Left renal cortex interstitium (tissue), 4 donors: ENCODE measurements around the gene RHOD. TPM values are rescaled to one million over a fixed set of nuclear protein-coding genes. Genes with fewer than 3 reads are reported as not detected.

Source experiments
- DNase-seq, 4 donors: peaks; one replicate each; pipeline ENCODE4 v3.0.0-alpha.2; 2013; ENCODE audit warnings: low read depth in 4 of 4, low spot score in 2 of 4, missing footprints in 1 of 4
- polyA plus RNA-seq, 4 donors: library from polyadenylated mRNA; unstranded; fragments of 120-200 nt; gene quantifications; one replicate each; pipeline ENCODE4 v1.2.1, GENCODE V29; 2013; ENCODE audit not compliant: insufficient read length in 4 of 4

The RHOD gene
- polyA plus RNA-seq, 4 donors: 7.1 to 10.6 (median 9.1) TPM

DNA sequence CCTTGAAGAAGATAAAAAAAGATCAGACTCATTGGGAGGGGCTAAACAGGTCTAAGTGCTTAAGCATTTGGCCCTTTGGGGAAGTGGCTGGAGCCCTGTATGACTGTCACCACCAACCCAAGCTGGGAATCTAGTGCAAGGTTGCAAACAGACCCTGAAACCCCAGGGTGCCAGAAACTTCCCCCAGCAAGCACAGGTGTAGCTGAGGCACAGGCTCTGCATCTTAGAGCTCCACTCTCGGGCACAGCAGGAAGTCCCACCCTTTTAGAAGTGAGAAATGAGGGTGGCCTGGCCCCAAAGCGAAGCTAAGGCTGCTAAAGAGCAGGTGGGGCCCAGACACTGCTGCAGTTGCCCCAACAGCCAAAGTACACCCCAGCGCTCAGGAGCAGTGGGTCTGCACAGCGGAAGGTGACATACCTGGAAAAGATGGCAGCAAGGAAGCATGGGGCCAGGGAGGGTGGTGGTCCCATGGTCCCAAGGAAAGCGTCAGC, 56.6 kb downstream of the RHOD start:
- DNase-seq: no peak

DNA sequence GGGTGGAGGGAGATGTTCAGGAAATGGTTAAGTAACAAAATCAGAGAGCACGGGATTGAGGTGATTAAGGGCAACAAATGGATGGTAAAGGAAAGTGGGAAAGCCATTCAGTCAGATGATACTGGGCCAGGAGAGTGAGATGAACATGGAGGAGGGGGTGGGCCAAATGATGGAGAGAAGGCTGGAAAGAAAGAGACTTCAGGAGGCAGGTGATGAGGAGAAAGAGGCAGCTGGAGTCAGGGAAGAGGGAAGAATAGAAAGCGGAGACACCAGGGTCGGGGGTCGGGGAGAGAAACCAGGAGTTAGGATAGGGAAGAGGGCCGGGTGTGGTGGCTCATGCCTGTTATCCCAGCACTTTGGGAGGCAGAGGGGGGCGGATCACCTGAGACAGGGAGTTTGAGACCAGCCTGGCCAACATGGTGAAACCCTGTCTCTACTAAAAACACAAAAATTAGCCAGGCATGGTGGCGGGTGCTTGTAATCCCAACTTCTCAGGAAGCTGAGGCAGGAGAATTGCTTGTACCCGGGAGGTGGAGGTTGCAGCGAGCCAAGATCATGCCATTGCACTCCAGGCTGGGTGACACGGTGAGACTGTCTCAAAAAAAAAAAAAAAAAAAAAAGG, 57.7 kb downstream of the RHOD start:
- DNase-seq: no peak

DNA sequence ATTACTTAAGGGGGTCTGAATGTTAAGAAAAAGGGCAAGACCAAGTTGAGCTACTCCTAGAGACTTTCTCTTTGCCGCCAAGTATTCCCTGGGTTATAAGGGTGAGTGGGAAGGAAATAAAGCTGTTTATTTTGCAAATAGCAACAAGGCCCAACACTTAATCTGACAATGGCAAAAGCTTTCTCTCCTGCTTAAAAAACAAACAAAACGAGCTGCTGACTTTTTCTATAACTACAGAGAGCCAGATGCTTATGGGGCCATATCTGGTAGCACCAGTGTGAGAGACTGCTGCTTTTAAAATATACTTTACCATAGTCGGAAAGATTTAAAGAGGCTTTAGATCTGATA, 60.1 kb downstream of the RHOD start:
- no peak for DNase-seq

DNA sequence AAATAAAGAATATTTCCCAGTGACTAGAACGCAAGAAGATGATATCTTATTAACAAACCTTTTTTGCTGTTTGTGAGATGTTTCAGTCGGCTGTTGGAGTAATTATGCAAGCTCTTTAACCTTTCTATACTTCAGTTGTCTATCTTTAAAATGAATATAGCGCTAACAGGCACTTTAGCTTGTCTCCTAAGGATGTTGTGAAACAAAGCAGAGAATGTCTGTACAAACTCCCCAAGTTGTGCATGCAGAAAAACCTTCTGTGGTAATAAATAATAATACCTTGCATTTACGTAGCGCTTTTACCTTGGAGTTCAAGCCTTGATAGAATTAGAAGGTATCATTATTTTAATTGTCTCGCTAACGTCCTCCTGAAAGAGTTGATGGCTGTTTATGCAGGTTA, 60.5 kb downstream of the RHOD start:
- DNase-seq: no peak

DNA sequence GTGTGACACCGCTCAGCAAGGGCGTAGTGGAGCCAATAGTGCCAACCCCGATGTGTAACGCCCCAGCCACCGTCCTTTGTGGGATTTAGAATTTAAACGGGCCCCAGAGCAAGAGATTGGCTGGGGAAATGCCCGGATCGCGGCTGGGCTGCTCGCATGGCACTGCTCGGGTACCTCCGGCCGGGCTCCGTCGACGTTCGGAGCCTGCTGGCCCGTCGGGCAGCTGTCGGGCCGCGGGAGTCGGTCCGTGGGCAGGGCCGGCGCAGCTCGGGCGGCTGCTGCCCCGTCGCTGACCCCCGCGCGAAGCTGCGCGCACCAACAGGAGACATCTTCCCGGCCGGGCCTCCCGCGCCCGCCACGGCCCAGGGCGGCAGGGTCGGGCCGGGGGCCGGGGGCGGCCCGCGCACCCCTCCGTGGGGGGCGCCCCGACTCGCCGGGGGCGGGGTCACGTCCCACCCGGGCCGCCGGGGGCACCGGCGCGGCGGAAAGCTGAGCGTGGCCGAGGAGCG, 61.1 kb downstream of the RHOD start:
- no peak for DNase-seq

DNA sequence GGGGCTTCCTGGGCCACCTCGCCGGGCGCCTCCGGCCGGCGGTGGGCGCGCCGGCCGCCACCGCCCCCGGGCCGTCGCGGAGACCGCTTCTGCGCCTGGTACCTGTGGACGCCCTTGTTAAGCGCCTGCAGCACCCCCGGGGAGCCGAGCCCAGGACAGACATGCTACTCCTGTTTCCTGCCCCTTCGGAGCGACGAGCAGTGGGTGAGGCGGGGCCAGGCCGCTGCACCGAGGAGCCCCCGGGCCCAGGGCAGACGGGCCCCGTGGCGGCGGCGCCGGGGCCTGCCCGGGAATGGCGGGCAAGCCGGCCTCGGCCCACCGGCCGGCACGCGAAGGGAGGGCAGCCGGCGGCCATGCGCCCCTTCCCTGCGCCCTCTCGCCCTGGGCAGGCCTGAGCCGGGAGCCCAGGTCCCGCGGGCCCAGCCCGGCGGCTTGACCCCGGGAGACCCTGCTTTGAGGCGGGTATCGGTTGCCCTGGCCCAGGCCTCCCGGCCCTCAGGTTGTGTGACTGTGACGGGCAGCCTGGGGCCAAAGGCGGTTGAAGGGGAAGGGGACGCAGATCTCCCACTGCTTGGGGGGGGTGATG, 61.6 kb downstream of the RHOD start:
- DNase-seq: peak in 1 of 4 donors; percentile 24

DNA sequence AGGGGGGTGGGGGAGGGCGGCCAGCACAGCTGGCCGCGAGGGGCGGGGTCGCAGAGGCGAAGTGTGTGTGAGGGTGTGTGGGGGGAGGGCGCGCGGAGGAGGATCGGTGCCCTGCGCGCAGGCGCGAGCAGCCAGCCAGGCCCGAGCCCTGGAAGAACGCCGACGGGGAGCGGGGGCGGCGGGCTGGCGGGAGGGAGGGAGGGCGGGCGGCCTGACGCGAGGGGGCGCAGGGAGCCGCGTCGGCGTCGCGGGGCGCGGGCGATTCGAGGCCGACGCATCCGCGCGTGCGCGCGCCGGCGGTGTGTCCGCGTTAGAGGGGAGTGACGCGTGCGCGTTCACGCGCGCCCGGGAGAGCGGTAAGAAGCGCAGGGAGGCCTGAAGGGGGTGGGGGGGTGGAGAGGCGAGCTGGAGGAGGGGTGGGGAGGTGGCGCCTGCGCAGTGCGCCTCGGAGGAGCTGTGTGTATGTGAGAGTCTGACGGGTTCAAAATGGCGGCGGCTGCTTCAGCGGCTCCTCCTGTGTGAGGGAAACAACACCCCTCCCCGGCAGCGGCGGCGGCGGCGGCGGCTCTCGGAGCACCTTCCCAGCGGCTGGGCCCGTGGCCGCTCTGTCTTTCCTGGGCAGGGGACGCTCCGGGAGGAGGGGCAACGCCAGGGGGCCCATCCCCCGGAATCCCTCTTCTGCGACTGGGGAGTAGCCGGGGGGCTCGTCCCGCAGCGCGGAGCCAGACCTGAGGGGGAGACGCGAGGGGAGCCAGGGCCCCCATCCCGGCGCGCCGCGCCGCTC, 62.3 kb downstream of the RHOD start, which contains the start of gene KDM2A:
TSS of gene KDM2A (plus strand) at position 463 of the 784 bp plus-strand sequence. CDS start 2,054 bp downstream, outside the sequence.
- DNase-seq: peak; percentile 92 to 100 (median 98)

DNA sequence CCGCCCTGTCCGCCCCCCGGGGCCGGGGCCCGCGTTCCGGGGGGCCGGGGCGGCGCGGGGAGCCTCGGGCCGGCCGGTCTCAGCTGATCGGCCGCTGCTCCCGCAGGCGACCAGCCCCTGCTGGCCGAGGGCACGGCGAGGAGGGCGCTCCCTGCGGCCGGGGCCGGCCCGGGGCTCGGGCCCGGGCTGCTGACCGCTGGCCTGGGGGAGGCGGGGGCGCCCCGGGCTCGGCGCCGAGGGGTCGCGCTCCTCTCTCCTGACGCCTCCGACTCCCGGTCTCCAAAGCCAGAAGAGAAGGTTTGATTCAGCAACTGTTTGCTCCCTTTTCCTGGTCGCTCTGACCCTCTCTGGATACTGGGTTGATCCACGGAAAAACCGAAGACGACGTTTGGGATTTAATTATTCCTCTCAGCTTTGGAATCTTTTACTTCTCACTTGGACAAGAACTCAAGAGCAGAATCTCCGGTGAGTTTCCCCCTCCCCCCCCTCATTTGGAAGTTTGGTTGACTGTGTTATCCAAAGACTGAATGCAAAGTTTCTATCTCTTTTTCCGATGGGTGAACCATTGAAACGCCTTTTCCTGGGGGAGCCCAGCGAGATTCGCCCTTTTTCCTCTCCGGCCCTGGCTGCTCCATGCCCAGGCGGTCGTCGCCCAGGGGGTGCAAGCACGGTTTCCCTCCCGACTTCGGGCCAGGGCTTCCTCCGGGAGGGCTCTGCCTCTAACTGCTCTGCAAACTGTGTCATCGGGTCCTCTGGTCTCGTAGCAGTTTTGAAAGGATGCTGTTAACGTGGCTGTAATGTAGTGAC, 63.1 kb downstream of the RHOD start:
- DNase-seq: peak in 1 of 4 donors; percentile 26

DNA sequence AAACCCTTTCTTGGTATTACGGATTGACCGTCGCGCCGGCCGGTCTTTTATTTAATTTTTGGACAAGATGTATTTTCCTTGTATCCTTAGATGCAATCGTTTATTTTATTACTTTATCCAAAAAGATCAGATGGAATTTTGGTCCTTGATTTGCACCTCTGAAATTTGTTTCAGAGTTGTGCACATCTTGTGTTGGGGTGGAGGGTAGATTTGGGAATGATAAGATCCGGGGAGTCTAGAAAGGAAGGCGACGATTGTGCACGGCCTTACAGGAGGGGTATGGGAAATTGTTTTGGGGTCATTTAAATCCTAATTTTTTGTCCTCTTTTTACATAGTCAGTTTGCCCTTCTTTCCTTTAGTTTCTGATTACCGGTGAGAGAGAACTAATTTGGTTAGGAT, 63.8 kb downstream of the RHOD start:
- DNase-seq: no peak

DNA sequence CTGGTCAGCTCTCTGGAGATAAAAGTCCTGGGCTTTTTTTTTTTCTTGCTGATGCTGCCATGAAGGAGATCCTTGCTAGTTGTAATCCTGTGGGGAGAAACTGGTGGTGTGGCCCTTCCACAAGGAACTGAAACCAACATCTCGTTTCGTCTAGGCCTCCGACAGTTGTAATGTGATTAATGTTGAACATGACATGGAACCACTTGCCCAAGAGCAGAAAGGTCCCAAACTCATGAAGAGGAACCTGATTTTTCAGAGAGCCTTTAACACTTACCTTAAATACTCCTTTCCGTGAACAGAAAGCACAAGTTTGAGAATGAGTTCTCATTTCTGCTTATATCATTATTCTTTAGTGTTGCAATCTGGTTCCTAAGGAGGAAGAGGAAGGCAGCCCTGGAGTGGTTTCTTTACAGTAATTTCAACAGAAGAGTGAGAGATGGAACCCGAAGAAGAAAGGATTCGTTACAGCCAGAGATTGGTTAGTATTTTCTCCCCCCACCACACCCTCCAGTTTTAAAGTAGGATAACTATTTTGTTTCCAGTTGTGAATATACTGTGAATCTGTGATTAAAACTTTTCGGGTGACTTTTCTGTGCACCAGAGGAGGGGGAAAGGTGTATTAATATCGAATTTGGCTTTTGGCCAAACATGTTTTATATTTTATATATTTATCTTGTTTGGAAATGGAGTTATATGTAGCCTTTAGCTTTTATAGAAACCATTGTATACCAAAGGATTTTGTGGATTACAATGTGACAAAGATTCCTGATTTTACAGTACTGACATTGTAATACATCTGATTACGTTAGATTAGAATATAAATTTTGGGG, 64.4 kb downstream of the RHOD start:
- peak in 1 of 4 donors; percentile 18 for DNase-seq

Other genes starting within 250 kb of the RHOD start
- 10 to 100 TPM; 18.0 to 35.1 (median 26.7) TPM for gene RCE1, start 213.4 kb upstream of the RHOD start, polyA plus RNA-seq
- 10 to 100 TPM; 13.4 to 31.1 (median 25.4) TPM for gene LRFN4, start 199.8 kb upstream of the RHOD start, polyA plus RNA-seq
- gene PC, start 98.5 kb upstream of the RHOD start, polyA plus RNA-seq: 10 to 100 TPM; 44.3 to 58.3 (median 53.0) TPM
- under 1 TPM in 2 of 4 donors, not detected in 2; 0.13 to 0.25 TPM for gene C11orf86, start 81.5 kb upstream of the RHOD start, polyA plus RNA-seq
- gene SYT12, start 33.7 kb upstream of the RHOD start, polyA plus RNA-seq: under 1 TPM; 0.14 to 0.27 (median 0.17) TPM
- gene KDM2A, start 62.4 kb downstream of the RHOD start, polyA plus RNA-seq: 10 to 100 TPM; 66.3 to 92.0 (median 75.9) TPM
- 10 to 100 TPM; 51.5 to 68.7 (median 53.0) TPM for gene GRK2, start 209.6 kb downstream of the RHOD start, polyA plus RNA-seq
- 10 to 100 TPM; 17.4 to 60.8 (median 40.3) TPM for gene ANKRD13D, start 232.5 kb downstream of the RHOD start, polyA plus RNA-seq
- gene SSH3, start 246.7 kb downstream of the RHOD start, polyA plus RNA-seq: 10 to 100 TPM; 17.4 to 37.5 (median 28.5) TPM